ENCODE data around the gene LSMEM2.
"Not testable (repeated sequence)": the region's sequence is repeated elsewhere in the genome, so short reads cannot be mapped to it uniquely, and the experiment has no call there.

The LSMEM2 gene

GRCh38 chr3:50266017-50266416 is 12.9 kb upstream of the LSMEM2 start:
- no peak for DNase-seq

- no peak for DNase-seq
Measured at GRCh38 chr3:50266836-50267235, 12.1 kb upstream of the LSMEM2 start.

GRCh38 chr3:50267280-50267913 is 11.5 kb upstream of the LSMEM2 start:
- DNase-seq, result no peak

- no peak for DNase-seq
Measured at GRCh38 chr3:50268276-50268675, 10.6 kb upstream of the LSMEM2 start.

GRCh38 chr3:50268703-50269451 is 10.0 kb upstream of the LSMEM2 start, which contains the start of gene SEMA3B:
TSS of gene SEMA3B (plus strand) at chr3:50269147. CDS start at chr3:50269241, 94 bp downstream.
- no peak for DNase-seq

- DNase-seq, result no peak
Measured at GRCh38 chr3:50269460-50269859, 9.4 kb upstream of the LSMEM2 start.

GRCh38 chr3:50269977-50270413 is 8.9 kb upstream of the LSMEM2 start:
- no peak for DNase-seq

GRCh38 chr3:50270422-50271224 is 8.3 kb upstream of the LSMEM2 start:
- no peak for DNase-seq

GRCh38 chr3:50271314-50271936 is 7.5 kb upstream of the LSMEM2 start:
- no peak for DNase-seq

- DNase-seq, result not testable (repeated sequence)
Measured at GRCh38 chr3:50272538-50272910, 6.4 kb upstream of the LSMEM2 start.

GRCh38 chr3:50272911-50273688 is 5.8 kb upstream of the LSMEM2 start:
- DNase-seq, result peak; percentile 81 to 87

GRCh38 chr3:50273689-50274065 is 5.2 kb upstream of the LSMEM2 start:
- DNase-seq, result no peak

GRCh38 chr3:50274371-50275104 is 4.3 kb upstream of the LSMEM2 start:
- peak; percentile 72 to 75 for DNase-seq

GRCh38 chr3:50275141-50275995 is 3.5 kb upstream of the LSMEM2 start:
- no peak for DNase-seq

- no peak for DNase-seq
Measured at GRCh38 chr3:50275996-50276761, 2.7 kb upstream of the LSMEM2 start.

- no peak for DNase-seq
Measured at GRCh38 chr3:50276762-50277101, 2.2 kb upstream of the LSMEM2 start.

- no peak for DNase-seq
Measured at GRCh38 chr3:50278123-50278879, 586 bp upstream of the LSMEM2 start.

- DNase-seq, result no peak
Measured at GRCh38 chr3:50279255-50280016, 549 bp downstream of the LSMEM2 start.
